Retinal pigment epithelial cell (primary cell): Measurements from ENCODE around the gene CACYBP.

Source experiments
- DNase-seq: peaks from one replicate; pipeline ENCODE4 v3.0.0-alpha.2; 2010; ENCODE audit warnings: low read depth
- H3K4me3 ChIP-seq: 2 replicates; pipeline ENCODE4 v1.5.1; 2011; ENCODE audit warnings: mild to moderate bottlenecking, low read length, control low read depth, moderate library complexity
- TF ChIP-seq, protein P1 (sequence below): conservative IDR thresholded peaks from 2 replicates; pipeline ENCODE4 v1.5.1; 2011; ENCODE audit warnings: low read depth, low read length, control low read depth, inconsistent platforms

CACYBP gene

DNA sequence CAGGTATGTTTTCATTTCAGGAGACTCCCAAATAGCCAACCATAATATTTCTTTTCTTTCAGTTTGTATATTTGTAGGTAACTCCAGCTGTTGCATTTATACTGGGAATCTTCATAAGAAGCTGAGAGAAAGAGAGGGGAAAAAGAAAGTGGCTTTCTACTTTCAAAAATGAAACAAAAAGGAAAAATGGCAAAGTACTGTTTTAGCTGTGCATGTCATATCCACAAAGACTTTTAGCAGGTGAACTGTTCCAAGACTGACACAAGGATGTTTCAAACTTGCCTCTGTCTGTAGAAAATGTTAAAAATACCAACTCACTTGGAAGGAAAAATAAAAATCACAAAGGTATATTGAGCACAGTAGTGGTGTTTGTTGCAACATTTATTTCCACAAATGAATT lies 41.9 kb upstream of the CACYBP start:
- no peak for DNase-seq
- no peak overlapping the region for H3K4me3 ChIP-seq
- TF ChIP-seq, protein P1, sequence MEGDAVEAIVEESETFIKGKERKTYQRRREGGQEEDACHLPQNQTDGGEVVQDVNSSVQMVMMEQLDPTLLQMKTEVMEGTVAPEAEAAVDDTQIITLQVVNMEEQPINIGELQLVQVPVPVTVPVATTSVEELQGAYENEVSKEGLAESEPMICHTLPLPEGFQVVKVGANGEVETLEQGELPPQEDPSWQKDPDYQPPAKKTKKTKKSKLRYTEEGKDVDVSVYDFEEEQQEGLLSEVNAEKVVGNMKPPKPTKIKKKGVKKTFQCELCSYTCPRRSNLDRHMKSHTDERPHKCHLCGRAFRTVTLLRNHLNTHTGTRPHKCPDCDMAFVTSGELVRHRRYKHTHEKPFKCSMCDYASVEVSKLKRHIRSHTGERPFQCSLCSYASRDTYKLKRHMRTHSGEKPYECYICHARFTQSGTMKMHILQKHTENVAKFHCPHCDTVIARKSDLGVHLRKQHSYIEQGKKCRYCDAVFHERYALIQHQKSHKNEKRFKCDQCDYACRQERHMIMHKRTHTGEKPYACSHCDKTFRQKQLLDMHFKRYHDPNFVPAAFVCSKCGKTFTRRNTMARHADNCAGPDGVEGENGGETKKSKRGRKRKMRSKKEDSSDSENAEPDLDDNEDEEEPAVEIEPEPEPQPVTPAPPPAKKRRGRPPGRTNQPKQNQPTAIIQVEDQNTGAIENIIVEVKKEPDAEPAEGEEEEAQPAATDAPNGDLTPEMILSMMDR: no peak

DNA sequence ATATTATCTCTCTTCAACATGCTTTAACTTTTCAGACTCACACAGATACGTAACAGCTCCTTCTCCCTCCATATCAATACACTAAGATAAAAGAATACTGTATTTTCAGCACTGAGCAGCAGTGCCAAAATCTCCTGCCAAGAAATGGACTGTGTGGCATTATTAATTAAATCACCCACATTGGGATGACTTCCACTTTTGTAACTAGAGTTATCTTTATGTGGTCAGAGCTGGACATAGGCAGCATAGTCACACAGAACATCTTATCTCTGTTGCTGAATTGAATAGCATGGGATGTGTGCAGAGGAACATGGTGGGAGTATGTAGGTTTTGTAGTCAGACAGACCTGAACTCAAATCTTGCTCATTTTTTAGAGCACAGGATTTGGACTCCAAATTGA lies 41.4 kb upstream of the CACYBP start:
- H3K4me3 ChIP-seq: no peak overlapping the region
- no peak for DNase-seq
- TF ChIP-seq, protein P1: no peak

DNA sequence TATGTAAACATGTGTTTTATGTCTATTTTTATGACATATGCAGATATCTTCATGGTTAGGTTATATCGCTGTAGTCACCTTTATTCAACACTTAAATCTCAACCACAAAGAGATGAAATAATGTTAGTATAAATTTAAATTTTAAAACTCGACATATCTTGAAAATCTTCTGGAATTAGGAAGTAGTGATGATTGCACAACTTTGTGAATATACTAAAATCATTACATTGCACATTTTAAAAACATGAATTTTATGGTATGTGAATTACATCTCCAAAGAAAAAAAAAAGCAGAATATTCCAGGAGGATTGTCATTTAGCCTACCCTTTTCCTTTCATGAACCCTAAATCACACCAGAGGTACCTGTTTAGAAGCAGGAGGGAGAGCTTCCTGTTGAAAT lies 39.4 kb upstream of the CACYBP start:
- no peak overlapping the region for H3K4me3 ChIP-seq
- TF ChIP-seq, protein P1: no peak
- no peak for DNase-seq

DNA sequence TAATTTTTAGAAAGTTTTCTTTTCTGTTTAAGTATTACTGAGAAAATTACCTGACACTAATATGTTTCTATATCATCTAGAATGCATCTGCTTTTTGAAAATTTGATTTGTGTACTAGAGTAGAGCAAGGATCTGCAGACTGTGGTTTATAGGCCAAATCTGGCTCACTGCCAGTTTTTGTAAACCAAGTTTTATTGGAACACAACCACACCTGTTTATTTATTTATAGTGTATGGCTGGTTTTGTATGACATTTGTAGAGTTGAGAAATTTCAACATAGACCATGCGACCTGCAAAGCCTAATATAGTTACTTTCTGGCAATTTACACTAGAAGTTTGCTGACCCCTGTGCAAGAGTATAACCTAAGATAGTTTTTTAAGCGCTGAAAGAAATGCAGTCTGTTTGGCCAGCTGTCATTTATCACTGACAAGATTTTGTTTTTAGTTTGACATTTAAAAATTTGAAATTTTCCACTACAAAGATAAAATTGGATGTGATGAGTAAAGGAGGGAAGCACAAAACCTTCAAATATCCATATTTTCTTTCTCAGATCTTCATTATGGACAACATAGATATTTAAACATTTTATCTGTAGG lies 36.1 kb upstream of the CACYBP start:
- no peak for DNase-seq
- no peak overlapping the region for H3K4me3 ChIP-seq
- TF ChIP-seq, protein P1: no peak

DNA sequence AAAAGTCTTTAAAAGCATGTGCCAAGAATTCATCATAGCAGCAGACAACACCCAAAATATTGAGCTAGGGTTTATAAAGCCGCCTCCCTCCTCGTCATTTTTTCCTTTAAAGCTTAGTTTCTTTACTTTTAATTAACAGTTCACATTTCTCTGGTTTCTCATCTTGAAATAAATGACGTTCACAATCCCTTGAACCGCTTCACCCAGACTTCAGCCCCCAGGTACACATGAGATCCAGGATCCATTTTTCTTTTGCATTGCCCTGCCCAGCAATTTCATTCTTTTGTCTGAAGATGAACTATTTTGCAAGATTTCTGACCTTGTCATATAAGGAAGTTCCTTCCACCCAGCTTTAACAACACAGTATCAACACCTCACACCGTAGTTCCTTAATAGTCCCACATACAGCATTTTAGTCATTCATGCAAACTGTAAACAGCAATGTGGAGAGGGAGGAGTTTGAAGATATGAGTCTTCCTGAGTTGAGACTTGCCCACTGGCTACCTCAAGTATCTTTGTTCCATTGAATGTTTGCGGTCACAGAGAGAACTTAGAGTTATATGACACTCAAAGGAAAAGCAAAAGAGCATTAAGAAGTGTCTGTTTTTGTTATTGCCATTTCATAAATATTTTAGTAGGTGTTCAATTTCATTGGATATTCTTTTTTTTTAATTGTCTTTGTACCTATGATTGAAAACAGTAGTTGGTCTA lies 35.3 kb upstream of the CACYBP start:
- TF ChIP-seq, protein P1: no peak
- no peak for DNase-seq
- no peak overlapping the region for H3K4me3 ChIP-seq

DNA sequence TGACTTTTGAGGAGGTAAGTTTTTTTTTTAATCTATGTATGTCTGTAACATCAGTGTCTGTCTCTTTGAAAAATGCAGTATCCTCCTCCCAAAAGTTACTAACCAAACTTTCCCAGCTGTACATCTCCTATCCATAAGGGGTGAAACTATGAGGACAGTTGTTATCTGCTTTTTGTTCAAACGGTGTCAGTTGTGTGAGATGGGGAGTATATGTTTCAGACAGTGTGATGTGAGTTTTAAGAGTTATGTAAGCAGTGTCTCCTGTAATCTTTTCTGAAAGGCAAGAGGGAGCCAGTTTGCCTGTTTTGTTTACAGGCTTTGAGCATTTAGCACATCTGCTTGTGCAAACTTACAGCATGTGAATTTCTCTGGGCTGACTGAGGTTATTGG lies 34.8 kb upstream of the CACYBP start:
- no peak overlapping the region for H3K4me3 ChIP-seq
- TF ChIP-seq, protein P1: no peak
- no peak for DNase-seq
